AG04449 (cell line): ENCODE results near the gene IGSF21.

Experiments used
- CTCF ChIA-PET: fragments of 350-600 bp; formaldehyde crosslinking; extraction: SDS; loops from one replicate; lab custom pipeline; 2021; ENCODE audit warnings: antibody characterized with exemption; lab: Yijun Ruan, JAX
- POLR2A ChIA-PET: fragments of 400-600, 350-600 bp; formaldehyde crosslinking; extraction: SDS; loops from one replicate; lab custom pipeline; 2020; ENCODE audit warnings: antibody characterized with exemption, inconsistent platforms; lab: Yijun Ruan, JAX
- DNase-seq: peaks from one replicate; pipeline ENCODE4 v3.0.0-alpha.2; 2010; ENCODE audit warnings: low read depth, low spot score
- H3K4me3 ChIP-seq: 2 replicates; pipeline ENCODE4 v1.5.1; 2011; ENCODE audit warnings: low read depth, mild to moderate bottlenecking, control low read depth, low read length
- TF ChIP-seq, protein P1 (sequence below): IDR thresholded peaks from one replicate; pipeline ENCODE4 v1.5.1; 2011; ENCODE audit warnings: mild to moderate bottlenecking, moderate library complexity, low read length, control low read depth, inconsistent platforms; ENCODE audit not compliant: insufficient read depth; ENCODE audit errors: missing control alignments

The IGSF21 gene

GRCh38 chr1:18119289-18119688, 11.7 kb downstream of the IGSF21 start:
- TF ChIP-seq, protein P1, sequence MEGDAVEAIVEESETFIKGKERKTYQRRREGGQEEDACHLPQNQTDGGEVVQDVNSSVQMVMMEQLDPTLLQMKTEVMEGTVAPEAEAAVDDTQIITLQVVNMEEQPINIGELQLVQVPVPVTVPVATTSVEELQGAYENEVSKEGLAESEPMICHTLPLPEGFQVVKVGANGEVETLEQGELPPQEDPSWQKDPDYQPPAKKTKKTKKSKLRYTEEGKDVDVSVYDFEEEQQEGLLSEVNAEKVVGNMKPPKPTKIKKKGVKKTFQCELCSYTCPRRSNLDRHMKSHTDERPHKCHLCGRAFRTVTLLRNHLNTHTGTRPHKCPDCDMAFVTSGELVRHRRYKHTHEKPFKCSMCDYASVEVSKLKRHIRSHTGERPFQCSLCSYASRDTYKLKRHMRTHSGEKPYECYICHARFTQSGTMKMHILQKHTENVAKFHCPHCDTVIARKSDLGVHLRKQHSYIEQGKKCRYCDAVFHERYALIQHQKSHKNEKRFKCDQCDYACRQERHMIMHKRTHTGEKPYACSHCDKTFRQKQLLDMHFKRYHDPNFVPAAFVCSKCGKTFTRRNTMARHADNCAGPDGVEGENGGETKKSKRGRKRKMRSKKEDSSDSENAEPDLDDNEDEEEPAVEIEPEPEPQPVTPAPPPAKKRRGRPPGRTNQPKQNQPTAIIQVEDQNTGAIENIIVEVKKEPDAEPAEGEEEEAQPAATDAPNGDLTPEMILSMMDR: no peak
- CTCF ChIA-PET: interaction anchor here (1.0 kb wide), 1 partner anchor 19 kb away, joined by 5 read pairs; no protein-coding TSS in a partner anchor
- no peak overlapping the region for H3K4me3 ChIP-seq
- POLR2A ChIA-PET: no interaction called here
- no peak for DNase-seq

DNA sequence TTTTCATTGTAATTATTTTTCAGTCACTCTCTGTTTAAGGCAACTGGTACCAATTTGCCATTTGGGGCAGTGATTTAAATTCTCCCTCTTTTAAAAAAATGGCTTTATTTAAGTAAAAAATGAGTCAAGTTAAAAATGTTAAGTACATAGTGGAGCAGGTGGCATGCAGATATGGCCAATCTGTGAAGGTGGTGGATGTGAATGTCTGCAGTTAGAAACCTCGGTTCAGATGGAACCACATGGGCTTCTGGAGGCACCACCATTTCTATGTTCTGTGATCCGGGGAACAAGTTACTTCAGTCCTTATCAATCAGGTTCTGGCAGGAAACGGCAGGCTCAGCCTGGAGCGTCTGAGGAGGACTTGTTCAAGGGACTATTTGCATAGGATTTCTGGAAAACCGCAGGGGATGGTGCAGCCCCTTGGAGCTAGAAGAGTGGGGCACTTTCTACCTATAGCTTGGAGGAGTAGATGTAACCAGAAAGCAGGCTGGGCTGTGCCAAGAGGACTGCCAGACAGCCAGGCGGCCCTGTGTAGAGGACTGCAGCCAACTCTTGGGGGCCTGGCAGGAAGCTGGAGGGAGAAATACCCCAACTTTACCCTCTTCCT, 12.3 kb downstream of the IGSF21 start:
- no peak for DNase-seq
- H3K4me3 ChIP-seq: no peak overlapping the region
- ChIA-PET POLR2A (no interaction called here), CTCF (interaction anchor here (1.0 kb wide), 1 partner anchor 20 kb away, joined by 5 read pairs; no protein-coding TSS in a partner anchor)
- TF ChIP-seq, protein P1: no peak

- ChIA-PET POLR2A (no interaction called here), CTCF (no interaction called here)
- H3K4me3 ChIP-seq: no peak overlapping the region
- TF ChIP-seq, protein P1: no peak
- DNase-seq: no peak
These were observed 13.0 kb downstream of the IGSF21 start for GRCh38 chr1:18120638-18121037.

DNA sequence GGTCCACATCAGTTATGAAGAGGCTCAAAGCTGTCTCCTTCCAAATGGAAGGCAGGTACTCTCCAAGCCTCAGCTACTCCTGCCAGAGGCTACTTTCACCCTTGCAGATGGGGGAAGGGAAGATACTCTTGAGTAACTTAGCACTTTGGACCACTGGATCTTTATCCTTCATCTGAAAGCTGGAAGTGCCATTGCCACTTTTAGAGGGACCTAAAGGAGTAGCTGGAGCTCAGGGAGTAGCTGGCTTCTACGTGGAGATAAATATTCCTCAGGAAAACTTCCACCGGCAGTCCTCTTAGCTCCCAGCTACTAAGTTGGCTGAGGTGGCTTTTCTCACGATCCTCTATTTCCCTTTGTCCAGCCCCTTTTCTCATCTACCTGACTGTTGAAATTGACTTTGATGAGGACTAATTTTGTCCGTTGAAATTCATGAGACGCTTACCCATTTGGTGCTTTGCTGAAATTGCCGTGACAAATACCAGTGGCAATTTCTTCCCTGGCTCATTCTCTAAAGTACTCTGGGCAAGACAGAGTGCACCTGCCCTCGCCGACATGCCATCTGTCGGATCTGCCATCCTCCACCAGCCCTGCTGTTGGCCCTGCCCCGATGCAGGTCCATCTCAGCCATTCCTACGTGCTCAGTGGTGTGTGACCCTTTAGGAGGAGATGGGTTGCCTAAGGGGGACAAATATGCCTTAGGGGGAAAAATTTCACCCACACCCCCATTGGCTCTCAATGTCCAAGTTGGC, 13.6 kb downstream of the IGSF21 start:
- no peak for DNase-seq
- TF ChIP-seq, protein P1: no peak
- ChIA-PET POLR2A (no interaction called here), CTCF (no interaction called here)
- no peak overlapping the region for H3K4me3 ChIP-seq

DNA sequence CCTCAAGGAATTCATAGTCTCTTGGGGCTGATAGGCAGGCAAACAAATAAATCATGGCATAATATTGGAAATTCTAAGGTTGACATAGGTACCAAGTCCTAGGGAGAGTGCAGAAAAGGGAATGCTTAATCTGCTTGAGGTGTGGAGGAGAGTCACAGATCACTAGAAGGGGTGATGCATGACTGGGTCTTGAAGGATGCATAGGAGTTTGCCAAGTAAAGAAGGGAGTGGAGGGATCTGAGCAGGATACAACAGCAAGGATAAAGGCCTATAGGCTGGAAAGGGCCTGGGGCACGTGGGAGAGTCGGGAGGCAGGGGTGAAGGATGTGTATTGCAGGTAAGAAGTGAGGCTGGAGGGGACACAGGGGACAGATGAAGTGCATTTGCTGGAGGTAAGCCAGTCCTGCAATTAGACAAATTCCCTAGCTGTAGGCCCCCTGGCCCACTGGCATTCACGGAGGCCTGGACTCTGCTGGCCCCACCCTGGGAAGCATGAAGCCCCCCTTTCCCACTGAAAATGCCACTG, 15.9 kb downstream of the IGSF21 start:
- TF ChIP-seq, protein P1: no peak
- no peak overlapping the region for H3K4me3 ChIP-seq
- no peak for DNase-seq
- ChIA-PET POLR2A (no interaction called here), CTCF (no interaction called here)

DNA sequence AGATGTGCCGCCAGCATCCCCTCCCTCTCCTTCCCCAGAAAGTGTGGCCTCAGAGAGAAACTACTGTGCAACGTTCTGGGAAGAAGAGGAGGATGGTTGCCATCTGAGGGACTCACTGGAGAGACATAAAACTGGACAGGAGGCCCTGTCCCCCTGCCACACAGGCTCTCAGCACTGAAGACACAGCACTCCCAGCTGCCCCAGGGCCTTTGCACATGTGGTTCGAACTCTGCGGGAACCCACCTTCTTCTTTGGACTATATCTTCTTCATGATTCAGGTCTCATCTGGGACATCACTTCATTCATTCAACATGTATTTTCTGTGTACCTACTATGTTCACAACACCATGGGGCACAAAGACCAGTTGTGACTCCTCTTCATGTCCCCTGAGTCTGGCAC, 17.4 kb downstream of the IGSF21 start:
- ChIA-PET CTCF (no interaction called here), POLR2A (no interaction called here)
- H3K4me3 ChIP-seq: no peak overlapping the region
- TF ChIP-seq, protein P1: no peak
- DNase-seq: no peak
